Endometrial microvascular endothelial cells (primary cell): ENCODE measurements around the gene PRR23E. TPM values are rescaled to one million over a fixed set of nuclear protein-coding genes. Genes with fewer than 3 reads are reported as not detected.

Experiments used
- total RNA-seq: library from RNA; depleted of rRNA; stranded (reverse); fragments of >200 nt; gene quantifications from one replicate; pipeline ENCODE4 v1.2.3, GENCODE V29; 2015; ENCODE audit errors: inconsistent ontology term

PRR23E gene
- total RNA-seq, 1 donor from 2014 or later = not detected

Other genes with a start within 250 kb of the PRR23E start
- gene PLXNA1, start 210.0 kb upstream of the PRR23E start, total RNA-seq = 25.8 TPM
- gene PRR20G, start 94.9 kb downstream of the PRR23E start, total RNA-seq = not detected